Measurements from ENCODE around the gene FBXO2. TPM values are rescaled to one million over a fixed set of nuclear protein-coding genes. Genes with fewer than 3 reads are reported as not detected.

Gene FBXO2
- total RNA-seq, 1 donor = 2.0 TPM

DNA sequence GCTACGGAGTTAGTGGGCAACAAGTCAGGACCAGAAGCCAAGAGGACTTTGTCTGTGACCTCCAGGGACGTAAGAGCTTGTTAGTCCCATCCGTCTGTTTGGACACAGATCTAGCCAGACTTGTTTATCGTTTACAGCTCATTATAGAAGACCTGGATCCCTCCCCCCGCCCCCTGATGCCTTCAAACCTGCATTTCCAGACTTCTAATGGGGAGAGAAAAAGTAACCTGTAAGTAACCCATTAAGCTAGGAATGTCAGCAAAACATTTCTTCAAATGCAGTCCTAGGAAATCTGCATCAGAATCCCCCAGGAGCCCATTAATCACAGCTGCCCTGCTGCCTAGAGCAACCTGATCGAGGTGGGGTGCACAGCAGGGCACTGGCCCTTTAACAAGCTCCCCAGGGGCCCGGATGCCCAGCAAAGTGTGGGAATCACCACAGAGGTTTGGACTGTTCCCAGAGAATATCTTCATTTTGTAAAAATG, 28.1 kb upstream of the FBXO2 start:
- no peak overlapping the region for H3K4me3 ChIP-seq (ENCODE audit: low read depth, low read length)
- DNase-seq (ENCODE audit: low read depth) = no peak
- TF ChIP-seq, protein P1, sequence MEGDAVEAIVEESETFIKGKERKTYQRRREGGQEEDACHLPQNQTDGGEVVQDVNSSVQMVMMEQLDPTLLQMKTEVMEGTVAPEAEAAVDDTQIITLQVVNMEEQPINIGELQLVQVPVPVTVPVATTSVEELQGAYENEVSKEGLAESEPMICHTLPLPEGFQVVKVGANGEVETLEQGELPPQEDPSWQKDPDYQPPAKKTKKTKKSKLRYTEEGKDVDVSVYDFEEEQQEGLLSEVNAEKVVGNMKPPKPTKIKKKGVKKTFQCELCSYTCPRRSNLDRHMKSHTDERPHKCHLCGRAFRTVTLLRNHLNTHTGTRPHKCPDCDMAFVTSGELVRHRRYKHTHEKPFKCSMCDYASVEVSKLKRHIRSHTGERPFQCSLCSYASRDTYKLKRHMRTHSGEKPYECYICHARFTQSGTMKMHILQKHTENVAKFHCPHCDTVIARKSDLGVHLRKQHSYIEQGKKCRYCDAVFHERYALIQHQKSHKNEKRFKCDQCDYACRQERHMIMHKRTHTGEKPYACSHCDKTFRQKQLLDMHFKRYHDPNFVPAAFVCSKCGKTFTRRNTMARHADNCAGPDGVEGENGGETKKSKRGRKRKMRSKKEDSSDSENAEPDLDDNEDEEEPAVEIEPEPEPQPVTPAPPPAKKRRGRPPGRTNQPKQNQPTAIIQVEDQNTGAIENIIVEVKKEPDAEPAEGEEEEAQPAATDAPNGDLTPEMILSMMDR (IDR thresholded peaks at IDR 0.05; ENCODE audit: insufficient read depth, low read length) = no peak

DNA sequence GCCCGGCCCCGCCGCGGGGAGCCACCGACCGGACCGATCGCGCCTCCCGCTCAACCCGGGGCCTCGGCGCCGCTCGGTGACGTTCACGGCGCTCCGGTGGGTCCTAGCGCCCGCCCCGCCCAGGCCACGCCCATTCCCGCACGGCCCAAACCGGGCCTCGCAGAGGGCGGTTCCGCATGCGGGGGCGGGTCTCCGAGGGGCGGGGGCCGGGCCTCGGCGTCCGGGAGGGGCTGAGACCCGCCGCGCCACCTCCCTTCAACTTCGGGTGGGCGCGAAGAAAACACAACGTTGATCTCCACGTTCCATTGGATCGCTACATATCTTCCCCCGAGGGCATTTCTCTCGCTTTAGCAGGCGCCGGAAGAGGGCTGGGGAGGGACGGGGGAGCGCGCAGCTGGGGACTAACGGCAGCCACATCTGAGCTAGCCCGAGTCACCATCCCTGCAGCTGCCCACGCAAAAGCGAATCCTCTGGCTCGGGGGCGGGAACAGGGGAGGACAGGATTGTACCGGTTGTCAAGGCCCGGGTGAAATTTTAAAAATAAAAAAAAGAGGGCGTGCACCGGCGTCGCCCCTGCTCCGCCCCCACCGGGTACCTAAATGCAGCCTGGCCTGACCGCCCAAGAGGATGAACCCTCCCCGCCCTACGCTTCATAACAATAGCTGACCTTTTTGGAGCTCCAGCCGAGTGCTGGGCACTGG, 27.0 kb upstream of the FBXO2 start, which contains the start of gene MAD2L2:
Gene MAD2L2, minus strand, starts transcription at position 78 of the 701 bp plus-strand sequence. CDS start 547 bp downstream, outside the sequence.
- TF ChIP-seq, protein P1 (IDR thresholded peaks at IDR 0.05; ENCODE audit: insufficient read depth, low read length) = no peak
- DNase-seq (ENCODE audit: low read depth) = peak; percentile 63
- peak within 1 kb of the TSS; percentile 86 for H3K4me3 ChIP-seq (ENCODE audit: low read depth, low read length)

DNA sequence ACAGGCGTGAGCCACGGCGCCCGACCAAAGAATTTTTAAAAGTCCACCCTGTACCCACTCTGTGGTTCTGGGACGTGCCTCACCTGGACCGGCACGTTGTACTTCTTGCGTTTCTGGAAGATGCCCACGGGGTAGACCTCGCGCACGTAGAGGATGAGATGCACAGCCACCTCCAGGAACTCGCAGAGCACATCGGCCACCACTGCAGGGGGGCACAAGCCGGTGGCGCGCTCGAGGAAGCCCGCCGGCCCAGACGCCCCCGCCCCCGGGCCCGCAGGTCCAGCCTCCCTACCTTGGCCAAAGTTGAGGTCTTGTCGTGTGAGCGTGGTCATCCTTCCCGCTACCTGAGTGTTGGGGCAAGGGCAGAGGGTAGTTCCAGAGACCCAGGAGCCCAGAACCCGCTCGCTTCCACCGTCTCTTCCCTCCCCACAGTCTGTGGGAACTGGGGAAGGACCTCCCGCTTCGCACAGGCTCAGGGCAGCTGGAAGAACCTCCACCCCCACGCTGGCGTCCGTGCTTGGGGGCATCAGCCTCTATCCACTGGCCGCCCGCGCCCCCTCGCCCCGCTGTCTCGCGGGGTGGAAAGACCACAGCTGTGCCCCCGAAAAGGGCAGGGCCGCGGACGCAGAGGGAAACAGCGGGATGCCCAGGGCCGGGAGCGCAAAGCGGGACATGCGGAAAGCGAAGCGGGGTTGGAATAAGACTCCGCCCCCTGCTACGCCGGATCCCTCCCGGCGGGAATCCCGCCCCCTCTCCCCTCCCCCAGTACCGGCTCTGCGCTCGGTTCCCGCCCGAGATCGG, 26.2 kb upstream of the FBXO2 start:
- peak overlapping the region; percentile 86 for H3K4me3 ChIP-seq (ENCODE audit: low read depth, low read length)
- peak; percentile 20 for DNase-seq (ENCODE audit: low read depth)
- TF ChIP-seq, protein P1 (IDR thresholded peaks at IDR 0.05; ENCODE audit: insufficient read depth, low read length) = no peak

DNA sequence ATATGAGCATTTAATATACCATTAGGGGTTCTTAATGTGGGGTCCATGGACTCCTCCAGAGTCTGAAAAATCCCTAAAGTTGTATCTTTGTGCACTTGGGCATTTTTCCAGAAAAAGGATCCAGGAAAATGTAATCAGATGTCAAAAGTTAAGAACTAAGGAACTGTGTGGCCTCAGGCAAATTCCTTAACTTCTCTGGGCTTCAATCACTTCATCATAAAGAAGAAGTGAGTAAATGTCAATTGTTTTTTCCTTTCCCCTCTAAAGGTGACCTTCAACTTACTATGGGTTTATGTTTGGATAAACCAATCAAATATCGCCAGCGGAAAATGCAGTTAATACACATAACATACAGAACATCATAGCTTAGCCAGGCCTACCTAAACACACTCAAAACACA, 24.2 kb upstream of the FBXO2 start:
- TF ChIP-seq, protein P1 (IDR thresholded peaks at IDR 0.05; ENCODE audit: insufficient read depth, low read length) = no peak
- DNase-seq (ENCODE audit: low read depth) = no peak
- no peak overlapping the region for H3K4me3 ChIP-seq (ENCODE audit: low read depth, low read length)

DNA sequence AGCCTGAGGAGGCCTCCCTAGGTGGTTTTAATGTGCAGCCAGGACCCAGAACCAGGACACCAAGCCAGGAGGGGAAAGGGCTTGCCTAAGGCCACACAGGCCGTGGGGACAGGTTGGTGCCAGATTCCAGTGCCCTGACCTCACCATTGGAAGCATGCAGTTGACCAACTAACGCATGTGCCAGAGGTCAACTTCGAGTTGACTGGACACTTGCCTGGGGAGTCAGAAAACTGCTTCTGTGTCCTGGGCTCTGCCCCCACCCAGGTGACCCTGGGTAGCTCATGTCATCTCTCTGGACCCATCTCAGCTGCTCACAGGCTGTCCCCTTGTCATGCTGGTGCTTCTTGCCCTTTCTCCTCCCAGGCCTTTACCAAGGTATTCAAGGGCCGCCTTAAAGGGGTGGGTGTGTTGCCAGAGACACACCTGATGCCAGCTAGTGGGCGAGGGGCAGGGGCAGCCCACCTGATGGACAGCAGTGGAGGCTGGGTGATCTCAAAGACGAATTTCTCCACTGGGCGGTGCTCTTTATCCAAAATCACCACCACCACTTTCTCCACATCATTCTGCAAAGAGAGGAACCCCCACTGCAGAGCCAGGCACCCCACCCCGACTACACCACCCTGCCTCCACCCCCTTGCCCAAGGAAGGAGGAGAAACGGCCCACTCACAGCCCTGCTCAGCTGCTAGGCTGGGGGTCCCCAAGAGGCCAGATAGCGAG, 22.3 kb upstream of the FBXO2 start:
- DNase-seq (ENCODE audit: low read depth) = no peak
- H3K4me3 ChIP-seq (ENCODE audit: low read depth, low read length) = no peak overlapping the region
- TF ChIP-seq, protein P1 (IDR thresholded peaks at IDR 0.05; ENCODE audit: insufficient read depth, low read length) = no peak

DNA sequence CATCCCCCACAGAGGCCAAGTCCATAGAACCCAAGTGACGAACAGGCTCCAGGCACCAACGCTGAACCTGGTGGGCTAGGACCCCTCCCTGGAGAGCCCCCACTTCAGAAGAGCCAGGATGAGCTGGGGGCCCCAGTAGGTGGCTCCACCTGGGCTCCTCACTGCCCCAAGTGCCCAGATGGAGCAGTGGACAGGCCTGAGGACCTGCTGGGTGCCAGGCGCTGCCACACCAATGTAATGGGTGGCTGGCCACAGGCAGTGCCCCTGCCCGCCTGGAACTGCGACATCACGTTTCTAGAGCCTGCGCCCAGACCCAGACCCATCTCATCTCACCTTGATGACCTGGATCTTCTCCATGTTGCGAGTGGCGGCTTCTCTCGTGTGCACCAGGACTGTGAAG, 21.1 kb upstream of the FBXO2 start:
- no peak for DNase-seq (ENCODE audit: low read depth)
- TF ChIP-seq, protein P1 (IDR thresholded peaks at IDR 0.05; ENCODE audit: insufficient read depth, low read length) = no peak
- no peak overlapping the region for H3K4me3 ChIP-seq (ENCODE audit: low read depth, low read length)
